ENCODE measurements around the gene ATXN1.

DNA sequence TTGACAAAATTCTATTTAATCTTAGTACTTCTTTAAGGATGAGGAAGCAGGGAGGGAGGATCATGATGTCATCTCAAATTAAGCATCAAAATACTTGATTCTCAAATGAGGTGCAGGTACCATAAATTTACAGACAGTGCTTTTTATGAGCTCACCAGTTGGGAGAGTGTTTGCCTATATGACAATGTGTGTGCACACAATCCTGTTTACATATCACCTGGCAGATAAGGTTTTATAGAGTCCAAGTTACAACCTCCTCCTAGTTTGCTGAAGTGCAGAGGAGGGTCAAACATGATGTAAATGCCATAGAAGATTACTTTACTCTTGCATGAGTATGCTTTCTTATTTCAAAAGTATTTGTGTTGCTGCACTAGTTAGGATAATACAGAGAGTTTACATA, 6.4 kb downstream of the ATXN1 start:
- TF ChIP-seq, protein P1, sequence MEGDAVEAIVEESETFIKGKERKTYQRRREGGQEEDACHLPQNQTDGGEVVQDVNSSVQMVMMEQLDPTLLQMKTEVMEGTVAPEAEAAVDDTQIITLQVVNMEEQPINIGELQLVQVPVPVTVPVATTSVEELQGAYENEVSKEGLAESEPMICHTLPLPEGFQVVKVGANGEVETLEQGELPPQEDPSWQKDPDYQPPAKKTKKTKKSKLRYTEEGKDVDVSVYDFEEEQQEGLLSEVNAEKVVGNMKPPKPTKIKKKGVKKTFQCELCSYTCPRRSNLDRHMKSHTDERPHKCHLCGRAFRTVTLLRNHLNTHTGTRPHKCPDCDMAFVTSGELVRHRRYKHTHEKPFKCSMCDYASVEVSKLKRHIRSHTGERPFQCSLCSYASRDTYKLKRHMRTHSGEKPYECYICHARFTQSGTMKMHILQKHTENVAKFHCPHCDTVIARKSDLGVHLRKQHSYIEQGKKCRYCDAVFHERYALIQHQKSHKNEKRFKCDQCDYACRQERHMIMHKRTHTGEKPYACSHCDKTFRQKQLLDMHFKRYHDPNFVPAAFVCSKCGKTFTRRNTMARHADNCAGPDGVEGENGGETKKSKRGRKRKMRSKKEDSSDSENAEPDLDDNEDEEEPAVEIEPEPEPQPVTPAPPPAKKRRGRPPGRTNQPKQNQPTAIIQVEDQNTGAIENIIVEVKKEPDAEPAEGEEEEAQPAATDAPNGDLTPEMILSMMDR (CRISPR knock-in tag; IDR thresholded peaks at IDR 0.05): no peak
- TF ChIP-seq RCOR2 (CRISPR knock-in tag; IDR thresholded peaks at IDR 0.05) (0 out of 2 replicates have a peak, but pooled peaks have one; percentile 28), CREB1 (IDR thresholded peaks at IDR 0.05) (peak; percentile 55), CREB1 (CRISPR knock-in tag; IDR thresholded peaks at IDR 0.05) (peak; percentile 72), ARNTL (CRISPR knock-in tag; IDR thresholded peaks at IDR 0.05) (no peak), MEIS2 (CRISPR knock-in tag; IDR thresholded peaks at IDR 0.05) (no peak), POLR2A (IDR thresholded peaks at IDR 0.05; ENCODE audit: insufficient read depth in 1 of 2, low read depth in 2 of 2, low read length in 2 of 2) (no peak), ESRRA (CRISPR knock-in tag; IDR thresholded peaks at IDR 0.05; ENCODE audit: low read depth) (0 out of 2 replicates have a peak, but pooled peaks have one; percentile 48), REST (IDR thresholded peaks at IDR 0.05; ENCODE audit: borderline replicate concordance in 1 of 2, low read depth in 1 of 2, low read length in 2 of 2) (no peak), ZBTB40 (IDR thresholded peaks at IDR 0.05) (no peak), ZBTB40 (CRISPR knock-in tag; IDR thresholded peaks at IDR 0.05) (no peak), ZNF350 (CRISPR knock-in tag; IDR thresholded peaks at IDR 0.05; ENCODE audit: borderline replicate concordance, low read depth) (no peak)
- TF ChIP-seq, protein P2, sequence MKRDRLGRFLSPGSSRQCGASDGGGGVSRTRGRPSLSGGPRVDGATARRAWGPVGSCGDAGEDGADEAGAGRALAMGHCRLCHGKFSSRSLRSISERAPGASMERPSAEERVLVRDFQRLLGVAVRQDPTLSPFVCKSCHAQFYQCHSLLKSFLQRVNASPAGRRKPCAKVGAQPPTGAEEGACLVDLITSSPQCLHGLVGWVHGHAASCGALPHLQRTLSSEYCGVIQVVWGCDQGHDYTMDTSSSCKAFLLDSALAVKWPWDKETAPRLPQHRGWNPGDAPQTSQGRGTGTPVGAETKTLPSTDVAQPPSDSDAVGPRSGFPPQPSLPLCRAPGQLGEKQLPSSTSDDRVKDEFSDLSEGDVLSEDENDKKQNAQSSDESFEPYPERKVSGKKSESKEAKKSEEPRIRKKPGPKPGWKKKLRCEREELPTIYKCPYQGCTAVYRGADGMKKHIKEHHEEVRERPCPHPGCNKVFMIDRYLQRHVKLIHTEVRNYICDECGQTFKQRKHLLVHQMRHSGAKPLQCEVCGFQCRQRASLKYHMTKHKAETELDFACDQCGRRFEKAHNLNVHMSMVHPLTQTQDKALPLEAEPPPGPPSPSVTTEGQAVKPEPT (CRISPR knock-in tag; IDR thresholded peaks at IDR 0.05; ENCODE audit: low read depth): no peak
